CD4-positive, alpha-beta T cell treated with Interleukin-2 at 100 ng/mL for 4 hours (primary cell): Measurements from ENCODE around the gene PPM1N.
"Not testable (repeated sequence)": the region's sequence is repeated elsewhere in the genome, so short reads cannot be mapped to it uniquely, and the experiment has no call there.

Source experiments
- DNase-seq: peaks from one replicate; pipeline ENCODE4 v3.0.0-alpha.2; 2020; ENCODE audit warnings: low spot score

PPM1N gene

DNA sequence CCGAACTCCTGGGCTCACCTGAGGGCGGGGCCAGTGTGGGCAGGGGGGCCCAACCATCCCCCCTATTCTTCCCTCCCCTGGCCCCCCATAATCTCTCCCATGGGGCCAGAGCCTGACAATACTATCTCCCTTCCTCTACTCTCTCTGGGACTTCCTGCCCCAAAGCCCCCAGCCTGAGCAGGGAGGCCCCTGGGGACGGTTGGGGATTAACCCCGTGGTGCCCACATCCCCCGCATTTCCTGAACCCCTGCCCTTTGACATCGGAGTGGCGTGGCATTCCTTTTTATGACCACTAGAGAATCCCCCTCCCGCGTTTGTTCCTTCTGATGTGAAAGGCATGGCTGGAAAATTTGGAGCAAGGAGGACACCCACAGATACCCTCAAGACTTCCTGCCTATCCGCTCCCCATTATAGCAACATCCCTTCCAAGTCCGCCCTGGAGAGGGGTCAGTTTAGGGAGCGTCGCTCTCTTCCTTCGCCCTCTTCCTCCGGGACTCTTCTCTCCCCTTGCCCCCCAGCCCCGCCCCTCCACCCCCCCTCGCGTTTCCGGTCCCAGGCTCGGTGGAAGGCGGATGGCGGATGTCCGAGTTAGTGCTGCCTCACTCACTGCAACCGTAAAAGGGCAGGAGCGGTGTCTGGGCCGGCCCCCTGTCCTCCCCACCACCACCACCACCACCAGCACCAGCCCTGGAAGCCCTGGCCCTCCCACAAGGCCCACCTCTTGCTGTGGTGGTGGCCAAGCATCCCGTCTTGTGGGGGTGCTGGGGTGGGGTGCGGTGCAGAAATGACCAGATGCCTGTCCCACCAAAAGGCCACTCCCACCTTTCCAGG, 10.8 kb downstream of the PPM1N start:
- DNase-seq: peak; percentile 35

- DNase-seq: no peak
Measured at GRCh38 chr19:45509692-45510015, 11.4 kb downstream of the PPM1N start.

- DNase-seq: not testable (repeated sequence)
Measured at GRCh38 chr19:45510352-45510751, 12.1 kb downstream of the PPM1N start.

DNA sequence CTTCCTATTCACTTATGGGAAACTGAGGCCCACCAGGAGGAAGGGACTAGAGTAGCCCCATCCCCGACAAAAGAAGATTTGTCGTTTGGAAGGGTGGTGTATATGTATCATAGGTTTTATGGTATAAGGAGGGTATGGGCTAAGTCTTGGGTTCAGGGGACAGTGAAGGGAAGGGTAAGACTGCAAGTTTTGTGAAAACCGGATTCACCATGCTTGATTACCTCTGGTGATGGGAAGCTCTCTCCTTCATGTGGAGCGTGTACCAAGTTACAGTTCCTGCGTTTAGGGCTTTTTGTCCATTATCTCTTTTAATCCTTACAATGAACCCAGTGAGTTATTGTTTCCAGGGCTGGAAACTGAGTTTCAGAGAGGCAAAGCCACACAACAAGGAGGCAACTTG, 12.8 kb downstream of the PPM1N start:
- no peak for DNase-seq

GRCh38 chr19:45512881-45513483, 14.7 kb downstream of the PPM1N start:
- no peak for DNase-seq

DNA sequence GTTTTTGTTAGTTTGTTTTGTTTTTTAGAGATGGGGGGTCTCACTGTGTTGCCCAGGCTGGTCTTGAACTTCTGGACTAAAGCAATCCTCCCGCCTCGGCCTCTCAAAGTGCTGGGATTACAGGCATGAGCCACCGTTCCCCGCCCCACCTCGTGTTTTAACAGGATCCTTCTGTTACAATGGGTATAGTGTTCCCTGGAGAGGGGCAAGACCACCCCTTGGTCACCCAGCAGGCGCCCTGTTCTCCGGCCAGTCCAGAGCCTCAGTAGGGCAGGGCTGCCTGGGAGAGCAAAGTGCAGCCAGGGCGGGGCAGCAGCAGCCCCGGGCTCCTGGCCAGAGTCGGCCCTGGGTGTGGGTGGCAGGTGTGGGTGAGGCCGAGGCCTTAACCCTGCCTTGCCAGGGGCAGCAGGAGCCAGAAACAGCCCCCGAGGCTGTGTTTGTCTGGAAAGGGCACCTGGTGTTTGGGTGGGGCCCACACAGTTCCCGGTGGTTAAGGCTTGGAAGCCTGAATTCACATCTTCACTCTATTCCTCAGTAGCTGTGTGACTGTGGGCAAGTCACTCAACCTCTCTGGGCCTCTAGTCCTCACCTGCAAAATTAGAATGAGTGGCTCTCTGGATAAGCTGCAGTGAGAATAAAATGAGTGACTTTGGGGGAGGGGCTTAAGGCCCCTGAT, 16.3 kb downstream of the PPM1N start:
- DNase-seq: no peak

GRCh38 chr19:45515081-45515624, 16.9 kb downstream of the PPM1N start:
- DNase-seq: peak; percentile 42

GRCh38 chr19:45515807-45516401, 17.7 kb downstream of the PPM1N start:
- no peak for DNase-seq

DNA sequence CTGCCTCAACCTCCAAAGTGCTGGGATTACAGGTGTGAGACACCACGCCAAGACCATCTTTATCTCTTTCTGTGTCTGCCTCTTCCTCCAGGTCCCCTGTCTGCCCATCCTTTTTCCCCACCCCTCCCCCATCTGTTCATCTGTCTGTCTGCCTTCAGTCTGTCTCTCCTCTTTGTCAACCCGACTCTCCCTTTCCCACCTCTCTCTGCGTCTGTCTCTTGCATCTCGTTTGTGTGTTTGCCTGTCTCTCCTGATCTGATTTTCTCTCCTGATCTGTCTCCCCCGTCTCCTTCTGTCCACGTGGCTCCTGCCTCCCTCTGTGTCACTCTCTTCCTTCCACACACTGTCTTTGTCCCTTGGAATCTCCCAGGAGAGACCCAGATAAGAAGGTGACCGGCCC, 19.0 kb downstream of the PPM1N start:
- no peak for DNase-seq

- no peak for DNase-seq
Measured at GRCh38 chr19:45517641-45518468, 19.6 kb downstream of the PPM1N start.

DNA sequence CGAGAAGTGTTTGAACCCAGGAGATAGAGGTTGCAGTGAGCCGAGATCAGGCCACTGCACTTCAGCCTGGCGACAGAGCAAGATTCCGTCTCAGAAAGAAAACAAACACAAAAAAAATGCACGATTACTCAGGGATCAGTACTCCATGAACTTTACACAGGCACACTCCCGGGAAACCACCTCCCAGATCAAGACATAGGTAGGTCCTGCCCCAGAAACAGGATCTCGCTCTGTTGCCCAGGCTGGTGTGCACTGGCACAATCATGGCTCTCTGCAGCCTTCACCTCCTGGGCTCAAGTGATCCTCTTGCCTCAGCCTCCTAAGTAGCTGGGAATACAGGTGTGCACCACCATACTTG, 20.2 kb downstream of the PPM1N start:
- DNase-seq: no peak

DNA sequence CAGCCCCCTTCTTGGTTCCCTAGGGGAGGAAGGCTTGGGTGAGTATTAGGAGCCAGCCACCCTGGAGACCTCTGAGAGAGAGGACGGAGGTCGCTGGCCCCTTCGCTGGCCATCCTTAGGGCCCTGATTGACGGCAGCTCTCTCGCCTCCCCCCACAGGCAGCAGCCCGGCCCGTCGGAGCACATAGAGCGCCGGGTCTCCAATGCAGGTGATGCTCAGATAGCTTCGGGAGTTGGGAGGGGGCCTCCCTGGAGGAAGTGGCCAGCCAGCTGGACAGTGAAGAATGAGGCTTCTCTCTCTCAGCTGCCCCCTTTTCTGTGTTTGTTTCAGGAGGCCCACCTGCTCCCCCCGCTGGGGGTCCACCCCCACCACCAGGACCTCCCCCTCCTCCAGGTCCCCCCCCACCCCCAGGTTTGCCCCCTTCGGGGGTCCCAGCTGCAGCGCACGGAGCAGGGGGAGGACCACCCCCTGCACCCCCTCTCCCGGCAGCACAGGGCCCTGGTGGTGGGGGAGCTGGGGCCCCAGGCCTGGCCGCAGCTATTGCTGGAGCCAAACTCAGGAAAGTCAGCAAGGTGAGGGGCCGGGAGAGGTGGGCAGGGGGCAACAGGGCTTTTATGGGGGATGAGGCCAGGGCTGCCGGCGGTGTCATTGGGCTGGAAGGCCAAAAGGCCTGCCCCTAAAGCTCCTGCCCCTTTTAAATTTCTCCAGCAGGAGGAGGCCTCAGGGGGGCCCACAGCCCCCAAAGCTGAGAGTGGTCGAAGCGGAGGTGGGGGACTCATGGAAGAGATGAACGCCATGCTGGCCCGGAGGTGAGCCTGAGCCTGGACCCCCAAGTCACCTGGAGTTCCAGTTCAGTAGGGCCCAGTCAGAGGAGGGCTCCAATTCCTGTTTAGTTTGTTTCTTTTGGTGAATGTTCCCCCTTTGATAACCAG, 24.0 kb downstream of the PPM1N start:
- no peak for DNase-seq

GRCh38 chr19:45523642-45524256, 25.5 kb downstream of the PPM1N start:
- peak; percentile 85 for DNase-seq

- no peak for DNase-seq
Measured at GRCh38 chr19:45524575-45525129, 26.4 kb downstream of the PPM1N start.

- DNase-seq: no peak
Measured at GRCh38 chr19:45526143-45526542, 27.9 kb downstream of the PPM1N start.

DNA sequence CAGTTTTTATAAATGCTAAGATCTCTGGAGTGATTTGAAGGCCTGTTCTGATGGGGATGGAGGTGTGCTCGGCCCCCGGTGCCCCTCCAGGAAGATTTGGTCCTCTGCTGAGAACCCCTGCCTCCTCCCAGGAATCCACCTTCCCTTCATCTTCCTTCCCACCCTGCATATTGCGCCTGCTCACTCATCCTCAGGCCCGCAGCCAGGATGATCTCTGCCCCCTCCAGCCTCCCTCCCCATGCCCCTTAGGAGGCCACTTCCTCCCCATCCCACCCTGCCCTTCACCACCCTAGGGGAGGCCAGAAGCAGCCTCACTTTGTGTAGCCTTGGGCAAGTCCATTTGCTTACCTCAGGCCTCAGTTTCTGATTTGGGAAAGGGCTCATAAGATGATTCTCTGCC, 28.7 kb downstream of the PPM1N start:
- DNase-seq: no peak

- DNase-seq: no peak
Measured at GRCh38 chr19:45527731-45528130, 29.5 kb downstream of the PPM1N start.

DNA sequence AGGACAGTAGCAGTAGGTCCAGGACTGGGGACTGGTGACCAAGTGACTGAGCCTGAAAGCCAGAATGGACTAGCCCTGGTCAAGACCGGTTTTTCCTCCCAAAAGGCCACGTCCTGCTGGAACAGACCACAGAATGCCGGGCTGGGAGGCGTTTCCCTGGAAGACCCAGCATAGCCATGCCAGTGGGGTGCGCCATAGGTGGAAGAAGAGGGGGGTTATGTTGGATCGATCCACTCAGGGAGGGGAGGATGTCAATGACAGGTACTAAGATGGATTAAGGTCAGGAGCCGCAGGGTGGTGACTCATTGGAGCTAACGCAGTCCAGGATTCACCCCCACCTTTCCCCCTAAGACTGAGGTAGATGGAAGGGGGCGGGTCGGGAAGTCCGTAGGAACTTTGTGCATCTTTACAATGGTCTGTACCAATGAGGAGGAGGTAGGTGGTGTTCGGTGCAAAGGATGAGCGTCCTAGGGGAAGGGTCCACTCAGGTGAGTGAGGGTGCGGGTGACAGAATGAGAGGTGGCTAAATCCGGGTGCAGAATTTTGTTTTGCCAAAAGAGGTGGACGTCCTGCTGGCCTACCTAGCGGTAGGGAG, 30.0 kb downstream of the PPM1N start:
- no peak for DNase-seq

DNA sequence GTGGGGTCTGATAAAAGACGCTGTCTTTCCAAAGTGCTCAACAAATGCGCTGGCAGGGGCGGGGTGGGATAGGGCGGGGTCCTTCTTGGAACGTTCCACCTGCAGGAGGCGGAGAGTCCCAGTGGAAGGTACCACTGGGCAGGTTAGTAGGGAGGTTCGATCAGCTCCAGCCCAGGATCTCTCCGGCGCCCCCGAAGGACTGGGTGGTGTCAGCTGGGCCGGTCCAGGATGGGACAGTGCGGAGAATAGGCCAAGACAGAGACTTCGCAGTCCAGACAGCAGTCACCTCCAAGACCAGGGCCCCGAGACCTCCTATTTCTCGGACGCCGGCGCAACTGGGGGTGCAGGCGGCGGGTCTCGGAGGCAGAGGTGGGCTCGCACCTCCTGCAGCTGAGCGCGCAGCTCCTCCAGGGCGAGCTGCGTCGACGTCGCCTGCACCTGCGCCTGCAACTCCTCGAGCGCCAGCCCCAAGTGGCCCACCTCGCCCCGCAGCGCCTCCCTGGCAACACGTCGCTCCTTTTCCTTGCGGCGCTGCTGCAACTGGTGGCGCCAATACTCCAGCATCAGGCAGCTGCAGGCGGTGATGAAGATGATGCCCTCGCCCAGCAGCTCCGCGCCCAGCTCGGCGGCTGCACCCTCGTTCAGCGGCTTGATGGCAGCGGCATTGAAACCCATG, 30.6 kb downstream of the PPM1N start:
- no peak for DNase-seq
